Tibial nerve (tissue), 4 donors: ENCODE measurements around the gene HLF. TPM values are rescaled to one million over a fixed set of nuclear protein-coding genes. Genes with fewer than 3 reads are reported as not detected.
A peak's percentile ranks its signal among the peaks of the same experiment; 100 is the strongest.

Experiments used
- DNase-seq, 2 donors: peaks; one replicate each; pipeline ENCODE4 v3.0.0-alpha.2; 2019; ENCODE audit warnings: low spot score in 2 of 2
- H3K27ac ChIP-seq, 4 donors: fragments of 200-600 bp; sonication (generic) in 3 of 4; one replicate each; pipeline ENCODE4 v1.5.1; 2017 to 2019; ENCODE audit warnings: mild to moderate bottlenecking in 1 of 4
- H3K27me3 ChIP-seq, 2 donors: fragments of 200-600 bp; sonication (generic) in 1 of 2; one replicate each; pipeline versions ENCODE4 v1.5.1 to v1.6.0; 2017 to 2019
- H3K36me3 ChIP-seq, 3 donors: fragments of 200-600 bp; sonication (generic); one replicate each; pipeline ENCODE4 v1.5.1; 2018 to 2019
- H3K4me1 ChIP-seq, 4 donors: fragments of 200-600 bp; sonication (generic) in 3 of 4; one replicate each; pipeline ENCODE4 v1.5.1; 2017 to 2019
- H3K4me3 ChIP-seq, 4 donors: fragments of 200-600 bp; sonication (generic) in 3 of 4; one replicate each; pipeline ENCODE4 v1.5.1; 2017 to 2019; ENCODE audit warnings: mild to moderate bottlenecking in 1 of 4, moderate library complexity in 1 of 4
- H3K9me3 ChIP-seq, 4 donors: fragments of 200-600 bp; sonication (generic) in 3 of 4; one replicate each; pipeline ENCODE4 v1.5.1; 2017 to 2019
- EP300 ChIP-seq, 2 donors: sonication (generic); formaldehyde crosslinking; IDR thresholded peaks; one replicate each; pipeline ENCODE4 v1.6.1; 2017; ENCODE audit warnings: antibody characterized with exemption in 2 of 2, mild to moderate bottlenecking in 1 of 2
- POLR2A ChIP-seq, 2 donors: fragments of 450-650 bp; IDR thresholded peaks; one replicate each; pipeline ENCODE4 v1.6.1; 2017; ENCODE audit warnings: antibody characterized with exemption in 2 of 2, mild to moderate bottlenecking in 2 of 2, moderate library complexity in 2 of 2
- whole genome bisulfite sequencing, 2 donors: methylation state at CpG; one replicate each; pipeline ENCODE4 v1.1.5; 2018; 5-methylcytosine and 5-hydroxymethylcytosine counted together
- total RNA-seq, 4 donors: library from RNA; depleted of rRNA; stranded (reverse); fragments of >200 nt; gene quantifications; one replicate each; pipeline ENCODE4 v1.1.0, GENCODE V29; 2016
- TF ChIP-seq, protein P1 (sequence below), 5 experiments: fragments of 200-600 bp in 3 of 5; fragments of 450-650 bp in 2 of 5; sonication (generic) in 3 of 5; IDR thresholded peaks; one replicate each; pipeline ENCODE4 v1.5.1; 2016 to 2019; ENCODE audit warnings: antibody characterized with exemption in 5 of 5, mild to moderate bottlenecking in 3 of 5, moderate library complexity in 2 of 5

HLF gene
- total RNA-seq, 4 donors from 2014 or later: 19.5 to 42.5 (median 36.0) TPM

DNA sequence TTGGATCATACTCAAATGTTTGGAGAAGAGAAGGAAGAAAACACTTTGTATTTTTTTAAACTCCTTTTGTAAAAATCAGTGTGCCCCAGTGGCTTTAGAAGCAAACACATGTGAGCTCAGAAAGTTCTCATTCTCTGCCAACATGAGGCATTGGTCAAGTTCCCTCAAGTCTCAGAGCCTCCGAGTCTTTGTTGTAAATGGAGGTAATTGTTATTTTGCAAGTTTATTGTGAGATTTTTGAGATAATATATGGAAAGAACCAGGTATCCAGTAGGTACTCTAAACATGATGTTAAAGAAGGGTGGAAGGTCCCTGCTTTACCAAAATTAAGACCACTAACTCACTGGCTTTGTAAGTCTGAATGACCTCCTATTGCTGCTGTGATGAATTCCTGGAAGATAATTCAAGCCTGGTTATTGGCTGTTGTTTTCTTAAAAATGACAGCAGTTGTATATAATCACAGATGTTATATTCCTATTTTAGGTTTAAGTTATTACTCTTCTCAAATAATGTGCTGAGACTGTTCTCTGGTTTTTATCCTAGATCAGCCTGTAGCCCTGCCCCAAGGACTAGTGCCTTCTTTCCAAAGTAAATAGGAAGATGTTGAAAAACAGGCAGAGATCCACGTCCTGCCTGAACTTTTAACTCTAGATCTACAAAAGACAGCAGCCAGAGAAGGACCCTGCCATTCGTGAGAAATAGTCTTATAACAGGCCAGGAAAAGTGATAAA, 2.4 kb downstream of the HLF start:
- H3K4me1 ChIP-seq: peaks cover 0 to 40% (median 12%) of the 10 kb centered on the region in 4 donors
- TF ChIP-seq POLR2A (IDR thresholded peaks at IDR 0.05) (no peak), EP300 (IDR thresholded peaks at IDR 0.05) (peak in 1 of 2 donors; percentile 49)
- TF ChIP-seq, protein P1, sequence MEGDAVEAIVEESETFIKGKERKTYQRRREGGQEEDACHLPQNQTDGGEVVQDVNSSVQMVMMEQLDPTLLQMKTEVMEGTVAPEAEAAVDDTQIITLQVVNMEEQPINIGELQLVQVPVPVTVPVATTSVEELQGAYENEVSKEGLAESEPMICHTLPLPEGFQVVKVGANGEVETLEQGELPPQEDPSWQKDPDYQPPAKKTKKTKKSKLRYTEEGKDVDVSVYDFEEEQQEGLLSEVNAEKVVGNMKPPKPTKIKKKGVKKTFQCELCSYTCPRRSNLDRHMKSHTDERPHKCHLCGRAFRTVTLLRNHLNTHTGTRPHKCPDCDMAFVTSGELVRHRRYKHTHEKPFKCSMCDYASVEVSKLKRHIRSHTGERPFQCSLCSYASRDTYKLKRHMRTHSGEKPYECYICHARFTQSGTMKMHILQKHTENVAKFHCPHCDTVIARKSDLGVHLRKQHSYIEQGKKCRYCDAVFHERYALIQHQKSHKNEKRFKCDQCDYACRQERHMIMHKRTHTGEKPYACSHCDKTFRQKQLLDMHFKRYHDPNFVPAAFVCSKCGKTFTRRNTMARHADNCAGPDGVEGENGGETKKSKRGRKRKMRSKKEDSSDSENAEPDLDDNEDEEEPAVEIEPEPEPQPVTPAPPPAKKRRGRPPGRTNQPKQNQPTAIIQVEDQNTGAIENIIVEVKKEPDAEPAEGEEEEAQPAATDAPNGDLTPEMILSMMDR (IDR thresholded peaks at IDR 0.05): peak in 1 of 5 experiments; percentile 12
- H3K27me3 ChIP-seq: peaks cover 0 to 8% of the 10 kb centered on the region in 2 donors
- no peak for DNase-seq
- H3K4me3 ChIP-seq: peak overlapping the region; percentile 38 to 74 (median 64)
- peak overlapping the region; percentile 81 to 97 (median 90) for H3K27ac ChIP-seq
- no peaks in the 10 kb centered on the region for H3K9me3 ChIP-seq
- 14 to 23% methylated on average over 3 of the region's 3 CpGs for WGBS, 2 donors
- H3K36me3 ChIP-seq: no peaks in the 10 kb centered on the region

DNA sequence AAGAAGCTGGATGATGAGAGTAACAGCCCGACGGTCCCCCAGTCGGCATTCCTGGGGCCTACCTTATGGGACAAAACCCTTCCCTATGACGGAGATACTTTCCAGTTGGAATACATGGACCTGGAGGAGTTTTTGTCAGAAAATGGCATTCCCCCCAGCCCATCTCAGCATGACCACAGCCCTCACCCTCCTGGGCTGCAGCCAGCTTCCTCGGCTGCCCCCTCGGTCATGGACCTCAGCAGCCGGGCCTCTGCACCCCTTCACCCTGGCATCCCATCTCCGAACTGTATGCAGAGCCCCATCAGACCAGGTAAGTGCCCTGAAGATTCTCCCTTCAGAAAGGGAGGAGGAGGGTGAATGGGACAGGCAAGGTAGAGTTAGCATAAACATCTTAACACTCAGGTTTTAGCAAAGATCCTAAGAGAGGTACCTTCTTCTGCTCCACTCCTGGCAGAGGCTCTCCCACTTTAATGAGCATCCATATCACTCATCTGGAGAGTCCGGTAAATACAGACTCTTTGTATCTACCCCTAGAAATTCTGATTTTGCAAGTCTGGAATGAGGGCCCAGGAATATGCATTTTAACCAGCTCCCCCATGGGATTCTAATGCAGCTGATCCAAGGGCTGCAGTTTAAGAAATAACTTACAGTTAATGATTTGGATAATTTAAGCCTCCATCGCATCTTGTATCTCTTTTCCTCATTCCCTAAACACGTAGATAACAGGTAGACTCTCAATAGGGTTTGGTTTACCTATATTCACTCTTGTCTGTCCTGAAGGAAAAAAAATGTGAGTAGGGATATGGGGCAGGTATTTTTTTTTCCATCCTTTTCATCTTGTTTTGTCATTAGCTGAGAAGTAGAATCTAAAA, 3.3 kb downstream of the HLF start:
- H3K4me3 ChIP-seq: peak overlapping the region; percentile 15 to 73 (median 26)
- no peaks in the 10 kb centered on the region for H3K9me3 ChIP-seq
- H3K27ac ChIP-seq: peak overlapping the region; percentile 81 to 97 (median 90)
- 50 to 56% methylated on average over 11 of the region's 11 CpGs for WGBS, 2 donors
- H3K27me3 ChIP-seq: peaks cover 0 to 8% of the 10 kb centered on the region in 2 donors
- H3K36me3 ChIP-seq: no peaks in the 10 kb centered on the region
- no peak for TF ChIP-seq EP300 (IDR thresholded peaks at IDR 0.05)
- TF ChIP-seq POLR2A (IDR thresholded peaks at IDR 0.05): no peak
- TF ChIP-seq, protein P1 (IDR thresholded peaks at IDR 0.05): no peak
- no peak for DNase-seq
- H3K4me1 ChIP-seq: peaks cover 0 to 49% (median 13%) of the 10 kb centered on the region in 4 donors

DNA sequence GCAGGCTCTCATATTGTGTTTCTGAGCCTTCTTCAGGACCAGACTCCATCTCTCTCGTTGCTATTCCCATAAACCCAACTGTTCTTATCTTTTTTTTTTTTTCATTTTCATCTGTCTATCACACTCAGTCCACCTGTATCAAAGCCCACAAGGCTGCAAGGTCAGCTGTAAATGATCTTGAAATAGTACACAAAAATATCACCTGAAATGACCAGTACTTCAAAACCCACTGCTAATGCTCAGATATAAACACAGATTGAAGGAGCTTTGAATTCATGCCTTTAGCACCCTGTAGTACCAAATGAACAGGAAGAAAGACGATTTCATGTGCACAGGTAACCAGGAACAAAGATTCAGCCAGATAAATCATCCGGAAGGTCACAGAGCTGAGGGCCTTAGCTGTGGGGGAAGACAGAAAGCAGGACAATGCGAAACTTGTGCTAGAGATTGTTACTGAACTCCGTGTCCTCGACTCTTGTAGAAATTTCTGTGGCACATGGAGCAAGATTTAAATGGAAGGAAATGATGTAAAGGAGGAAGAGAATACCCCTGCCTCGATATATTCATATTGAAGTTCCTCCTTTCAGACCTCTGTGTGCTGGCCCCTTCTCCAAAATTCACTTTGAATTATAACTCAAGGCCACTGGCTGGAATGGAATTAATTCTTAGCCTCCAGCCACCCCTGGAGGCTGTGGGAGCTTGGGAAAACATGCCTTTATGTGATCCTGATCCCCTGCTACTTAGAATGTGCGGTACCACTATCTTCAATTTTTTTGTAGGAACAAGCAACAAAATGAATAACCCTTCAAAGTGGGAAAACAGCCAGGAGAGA, 4.1 kb downstream of the HLF start:
- DNase-seq: no peak
- Histone ChIP-seq H3K36me3 (no peaks in the 10 kb centered on the region), H3K9me3 (no peaks in the 10 kb centered on the region), H3K27me3 (peaks cover 0 to 4% of the 10 kb centered on the region in 2 donors), H3K4me1 (peaks cover 0 to 51% (median 17%) of the 10 kb centered on the region in 4 donors), H3K27ac (peak overlapping the region in 3 of 4 donors; percentile 86 to 97 (median 95)), H3K4me3 (peak overlapping the region in 3 of 4 donors; percentile 24 to 73 (median 28))
- WGBS, 2 donors: 60 to 63% methylated on average over 8 of the region's 8 CpGs
- TF ChIP-seq, protein P1 (IDR thresholded peaks at IDR 0.05): no peak
- TF ChIP-seq EP300 (IDR thresholded peaks at IDR 0.05) (no peak), POLR2A (IDR thresholded peaks at IDR 0.05) (no peak)

DNA sequence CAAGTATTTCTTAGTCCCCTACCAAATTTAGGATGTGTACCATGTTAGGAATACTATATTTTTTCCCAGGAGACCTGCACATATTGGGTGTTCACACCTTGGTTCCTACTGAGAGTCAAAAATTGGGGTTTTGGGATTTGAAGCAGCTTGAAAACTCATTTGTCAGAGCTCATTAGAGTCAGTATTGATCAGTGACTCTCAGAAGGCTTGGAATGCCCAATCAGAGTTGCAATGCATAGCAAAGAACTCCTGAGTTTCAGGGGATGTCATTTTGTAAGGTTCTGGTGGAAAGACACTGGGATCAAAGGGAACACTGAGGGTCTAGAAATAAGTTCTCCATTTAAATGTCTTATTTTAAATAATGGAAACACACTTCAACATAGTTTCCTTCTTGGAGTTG, 5.1 kb downstream of the HLF start:
- TF ChIP-seq POLR2A (IDR thresholded peaks at IDR 0.05) (no peak), EP300 (IDR thresholded peaks at IDR 0.05) (no peak)
- TF ChIP-seq, protein P1 (IDR thresholded peaks at IDR 0.05): no peak
- Histone ChIP-seq H3K9me3 (no peaks in the 10 kb centered on the region), H3K27ac (peak overlapping the region in 2 of 4 donors; percentile 21 to 95), H3K27me3 (no peaks in the 10 kb centered on the region), H3K4me1 (peaks cover 0 to 54% (median 20%) of the 10 kb centered on the region in 4 donors), H3K4me3 (peak overlapping the region in 1 of 4 donors; percentile 73), H3K36me3 (no peaks in the 10 kb centered on the region)
- DNase-seq: no peak
